ENCODE data around the gene UBE2B.

Gene UBE2B

GRCh38 chr5:134403951-134404350, 32.6 kb downstream of the UBE2B start:
- H3K4me3 ChIP-seq (ENCODE audit: low read depth, low read length), result no peak overlapping the region
- TF ChIP-seq CTCF (conservative IDR thresholded peaks at IDR 0.05; ENCODE audit: low read depth, low read length), result no peak
- DNase-seq (ENCODE audit: low read depth), result no peak

GRCh38 chr5:134406390-134406789, 35.0 kb downstream of the UBE2B start:
- no peak for DNase-seq (ENCODE audit: low read depth)
- no peak for TF ChIP-seq CTCF (conservative IDR thresholded peaks at IDR 0.05; ENCODE audit: low read depth, low read length)
- no peak overlapping the region for H3K4me3 ChIP-seq (ENCODE audit: low read depth, low read length)

DNA sequence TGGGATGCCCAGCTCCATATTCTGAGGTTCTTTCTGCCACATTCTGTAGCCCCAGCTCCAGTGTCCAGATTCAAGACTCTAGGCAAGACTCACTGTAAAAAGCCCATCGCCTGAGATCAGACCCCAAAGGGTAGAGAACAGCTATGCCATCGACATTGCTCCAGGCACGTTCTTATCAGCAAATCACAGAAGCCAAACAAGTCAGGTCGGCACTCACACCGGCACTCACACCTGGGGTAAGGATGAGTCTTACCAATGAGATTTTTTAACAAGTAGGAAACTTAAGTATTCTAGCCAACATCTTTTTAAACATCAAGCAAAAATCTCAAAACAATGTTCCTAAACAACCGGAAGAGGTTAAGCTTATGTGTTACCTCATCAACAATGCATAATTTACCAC, 38.0 kb downstream of the UBE2B start:
- DNase-seq (ENCODE audit: low read depth), result no peak
- H3K4me3 ChIP-seq (ENCODE audit: low read depth, low read length), result no peak overlapping the region
- TF ChIP-seq CTCF (conservative IDR thresholded peaks at IDR 0.05; ENCODE audit: low read depth, low read length), result no peak

- H3K4me3 ChIP-seq (ENCODE audit: low read depth, low read length), result peak overlapping the region; percentile 83
- no peak for TF ChIP-seq CTCF (conservative IDR thresholded peaks at IDR 0.05; ENCODE audit: low read depth, low read length)
- DNase-seq (ENCODE audit: low read depth), result no peak
Measured at GRCh38 chr5:134410822-134411221, 39.5 kb downstream of the UBE2B start.

- no peak for DNase-seq (ENCODE audit: low read depth)
Measured at GRCh38 chr5:134411228-134411545, 39.8 kb downstream of the UBE2B start.

GRCh38 chr5:134411546-134412266, 40.3 kb downstream of the UBE2B start, which contains the start of gene CDKN2AIPNL:
Gene CDKN2AIPNL, minus strand, starts transcription at chr5:134411881. Its CDS starts 27 bp downstream, at chr5:134411854.
- DNase-seq (ENCODE audit: low read depth), result peak; percentile 90
- peak within 1 kb of the TSS; percentile 83 for H3K4me3 ChIP-seq (ENCODE audit: low read depth, low read length)
- TF ChIP-seq CTCF (conservative IDR thresholded peaks at IDR 0.05; ENCODE audit: low read depth, low read length), result peak; percentile 57

More at GRCh38 chr5:134411228-134411545, 39.8 kb downstream of the UBE2B start:
- H3K4me3 ChIP-seq (ENCODE audit: low read depth, low read length), result peak overlapping the region; percentile 83
- TF ChIP-seq CTCF (conservative IDR thresholded peaks at IDR 0.05; ENCODE audit: low read depth, low read length), result no peak

DNA sequence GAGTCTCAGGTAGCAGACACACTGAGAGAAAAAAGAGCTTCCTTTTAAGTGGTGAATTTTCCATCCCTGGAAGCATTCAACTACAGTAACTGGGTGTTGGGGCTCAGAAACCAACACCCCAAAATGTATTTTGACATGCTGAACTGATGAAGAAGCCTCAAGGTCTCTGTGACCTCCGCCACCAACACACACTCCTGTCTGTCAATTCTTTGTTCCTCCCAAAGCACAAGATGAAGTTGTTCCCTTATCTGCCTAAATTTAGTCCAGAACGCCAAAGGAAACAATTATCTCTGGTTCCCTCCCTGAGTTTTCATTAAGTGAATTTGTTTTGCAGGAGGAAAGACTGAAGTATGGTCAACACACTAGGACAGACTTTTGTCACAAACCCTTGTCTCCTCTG, 41.7 kb downstream of the UBE2B start:
- H3K4me3 ChIP-seq (ENCODE audit: low read depth, low read length), result no peak overlapping the region
- no peak for TF ChIP-seq CTCF (conservative IDR thresholded peaks at IDR 0.05; ENCODE audit: low read depth, low read length)
- DNase-seq (ENCODE audit: low read depth), result no peak

All from choroid plexus epithelial cell (primary cell).